Endothelial cell of umbilical vein (primary cell): Measurements from ENCODE around the gene C4orf33. TPM values are rescaled to one million over a fixed set of nuclear protein-coding genes. Genes with fewer than 3 reads are reported as not detected.
"Not testable (repeated sequence)": the region's sequence is repeated elsewhere in the genome, so short reads cannot be mapped to it uniquely, and the experiment has no call there.

Source experiments
- BruUV-seq: library from RNA; stranded (reverse); fragments of 400-500 nt; replicated peaks from 2 replicates; lab custom pipeline; 2021; lab: Mats Ljungman, UMichigan
- CTCF ChIA-PET: fragments of 300-600, 350-600 bp; sonication (Branson Sonifier 250); formaldehyde crosslinking; loops from one replicate; lab custom pipeline; 2021; ENCODE audit warnings: antibody characterized with exemption, inconsistent platforms; lab: Charles Lee
- POLR2A ChIA-PET: fragments of 300-600, 350-600 bp; sonication (Branson Sonifier 250); formaldehyde crosslinking; loops from one replicate; lab custom pipeline; 2021; ENCODE audit warnings: antibody characterized with exemption, inconsistent platforms; lab: Charles Lee
- DNase-seq: peaks from one replicate; pipeline ENCODE4 v3.0.0-alpha.2; 2011; ENCODE audit warnings: low read depth, low spot score
- FAIRE-seq: peaks from 2 replicates; lab custom pipeline; 2011; peaks lifted over from hg19 to GRCh38; lab: Jason Lieb, UNC
- H2AFZ ChIP-seq: 2 replicates; pipeline ENCODE4 v1.6.0; 2012; ENCODE audit warnings: low read depth, low read length, control low read depth, inconsistent platforms
- H3K27ac ChIP-seq: 2 replicates; pipeline ENCODE4 v1.5.1; 2011; ENCODE audit warnings: low read depth, mild to moderate bottlenecking, control low read depth, low read length, moderate library complexity; ENCODE audit not compliant: insufficient read depth
- H3K27me3 ChIP-seq, 2 experiments: 2 replicates each; pipeline versions ENCODE4 v1.6.0 to v1.6.1; 2011; ENCODE audit warnings: low read length in 2 of 2, mixed read lengths in 1 of 2; ENCODE audit not compliant: control insufficient read depth in 2 of 2, insufficient read depth in 2 of 2
- H3K36me3 ChIP-seq, 2 experiments: 2 replicates in 1 of 2; 3 replicates in 1 of 2; pipeline ENCODE4 v1.5.1; 2011; ENCODE audit warnings: low read length in 2 of 2, mild to moderate bottlenecking in 1 of 2, moderate library complexity in 1 of 2; ENCODE audit not compliant: control insufficient read depth in 2 of 2, insufficient read depth in 2 of 2; ENCODE audit errors: extremely low read depth in 1 of 2
- H3K4me1 ChIP-seq: 3 replicates; pipeline ENCODE4 v1.5.1; 2011; ENCODE audit warnings: mild to moderate bottlenecking, low read length; ENCODE audit not compliant: control insufficient read depth, insufficient read depth; ENCODE audit errors: extremely low read depth
- H3K4me2 ChIP-seq: 2 replicates; pipeline ENCODE4 v1.6.1; 2011; ENCODE audit warnings: low read length, control low read depth, mixed read lengths; ENCODE audit not compliant: insufficient read depth
- H3K4me3 ChIP-seq, 3 experiments: fragments of 200-600 bp in 1 of 3; sonication (generic), shearing (Covaris generic) in 1 of 3; replicated peaks in 1 of 3; 2 replicates each; pipeline ENCODE4 v1.5.1; 2011 to 2016; ENCODE audit warnings: control low read depth in 3 of 3, low read length in 3 of 3, mild to moderate bottlenecking in 2 of 3, inconsistent platforms in 1 of 3, low read depth in 1 of 3, moderate library complexity in 1 of 3; ENCODE audit not compliant: insufficient read depth in 1 of 3
- H3K79me2 ChIP-seq: 2 replicates; pipeline ENCODE4 v1.6.0; 2012; ENCODE audit warnings: low read length, inconsistent platforms; ENCODE audit not compliant: control insufficient read depth, insufficient read depth
- H3K9ac ChIP-seq: replicated peaks from 2 replicates; pipeline ENCODE3; 2011; ENCODE audit warnings: low read length, control low read depth; ENCODE audit not compliant: insufficient read depth; ENCODE audit errors: extremely low read depth
- H3K9me1 ChIP-seq: replicated peaks from 3 replicates; pipeline ENCODE4 v1.6.0; 2011; ENCODE audit warnings: mild to moderate bottlenecking, low read length; ENCODE audit not compliant: control insufficient read depth, insufficient read depth; ENCODE audit errors: extremely low read depth
- H3K9me3 ChIP-seq: replicated peaks from 2 replicates; pipeline ENCODE4 v1.5.1; 2012; ENCODE audit warnings: low read length, inconsistent platforms; ENCODE audit not compliant: control insufficient read depth, insufficient read depth
- H4K20me1 ChIP-seq: replicated peaks from 2 replicates; pipeline ENCODE3; 2011; ENCODE audit warnings: mild to moderate bottlenecking, low read length; ENCODE audit not compliant: control insufficient read depth, insufficient read depth; ENCODE audit errors: extremely low read depth
- EZH2 ChIP-seq: IDR thresholded peaks from 2 replicates; pipeline ENCODE4 v1.6.1; 2012; ENCODE audit warnings: borderline replicate concordance, low read depth, mild to moderate bottlenecking, moderate library complexity, low read length, inconsistent platforms; ENCODE audit not compliant: severe bottlenecking
- FOS ChIP-seq: IDR thresholded peaks from 2 replicates; pipeline ENCODE4 v1.6.1; 2011; ENCODE audit warnings: mild to moderate bottlenecking, low read length, moderate library complexity, borderline replicate concordance; ENCODE audit not compliant: insufficient read depth
- GATA2 ChIP-seq: IDR thresholded peaks from 2 replicates; pipeline ENCODE4 v1.7.0; 2011; ENCODE audit warnings: low read depth, mild to moderate bottlenecking, moderate library complexity, mixed read lengths, low read length; ENCODE audit not compliant: insufficient read length, insufficient read depth
- JUN ChIP-seq: IDR thresholded peaks from 2 replicates; pipeline ENCODE4 v1.6.1; 2011; ENCODE audit warnings: borderline replicate concordance, low read depth; ENCODE audit not compliant: insufficient read length, insufficient read depth
- MYC ChIP-seq: IDR thresholded peaks from one replicate; pipeline ENCODE4 v1.6.1; 2011; ENCODE audit warnings: mild to moderate bottlenecking, low read depth, low read length
- POLR2A ChIP-seq: IDR thresholded peaks from 2 replicates; pipeline ENCODE4 v1.6.1; 2012; ENCODE audit warnings: low read depth, mild to moderate bottlenecking, control low read depth, low read length
- POLR2AphosphoS5 ChIP-seq: IDR thresholded peaks from 2 replicates; pipeline ENCODE4 v1.6.1; 2012; ENCODE audit warnings: low read depth, mild to moderate bottlenecking, control low read depth, low read length, moderate library complexity; ENCODE audit not compliant: insufficient read depth
- dilution Hi-C: fragments of 300-500 bp; cut with MboI; formaldehyde crosslinking; loops from one replicate; pipeline ENCODE4 v1.15.0; 2019; ENCODE audit warnings: low sequenced_read_pairs; ENCODE audit not compliant: extremely low pct_ligation_motif_present
- intact Hi-C: fragments of 100-400 bp; cut with micrococcal nuclease; formaldehyde crosslinking; loops from one replicate; pipeline ENCODE4 v1.10.0; 2022
- polyA plus RNA-seq, 4 experiments: library from polyadenylated mRNA; depleted of rRNA in 3 of 4; stranded (reverse) in 3 of 4; unstranded in 1 of 4; fragments of >200 nt; gene quantifications; 2 replicates each; pipeline versions ENCODE4 v1.2.1 to v1.2.3, GENCODE V29; 2011 to 2012; ENCODE audit warnings: missing spikeins in 1 of 4
- total RNA-seq: library from RNA; stranded (reverse); gene quantifications from 2 replicates; pipeline ENCODE4 v1.2.3, GENCODE V29; 2021
- TF ChIP-seq, protein P1 (sequence below), 2 donors: IDR thresholded peaks; 1 replicate in 1 of 2; 2 replicates in 1 of 2; pipeline ENCODE4 v1.5.1; 2011; ENCODE audit warnings: low read length in 2 of 2, mild to moderate bottlenecking in 2 of 2, moderate library complexity in 2 of 2, control low read depth in 1 of 2, inconsistent platforms in 1 of 2, low read depth in 1 of 2; ENCODE audit not compliant: insufficient read depth in 1 of 2; ENCODE audit errors: extremely low read depth in 1 of 2
- TF ChIP-seq, protein P2 (sequence below): IDR thresholded peaks from 2 replicates; pipeline ENCODE4 v1.6.1; 2011; ENCODE audit not compliant: insufficient read depth, insufficient read length

C4orf33 gene
- total and polyA plus RNA-seq, 2 donors (not counting 3 experiments of a cell fraction or from before 2014, with no cell fraction given): 2.6 to 9.4 TPM

DNA sequence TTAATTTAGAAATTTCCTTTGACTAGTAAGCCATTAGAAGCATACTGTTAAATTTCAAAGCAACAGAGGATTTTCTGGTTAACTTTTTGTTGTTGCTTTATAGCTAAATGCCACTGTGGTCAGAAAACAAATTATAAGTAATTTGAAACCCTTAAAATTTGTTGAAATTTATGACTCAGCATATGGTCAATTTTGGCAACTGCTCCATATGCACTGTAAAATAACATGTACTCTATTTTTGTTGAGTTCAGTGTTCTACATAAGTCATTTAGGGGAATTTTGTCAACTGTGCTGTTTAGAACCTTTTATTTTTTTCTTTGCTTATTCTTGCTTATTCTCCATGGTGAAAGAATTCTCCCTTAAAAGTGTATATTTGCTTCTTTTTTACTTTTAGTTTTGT lies 31.2 kb upstream of the C4orf33 start:
- DNase-seq (no peak), FAIRE-seq (no peak)
- Histone ChIP-seq H3K9me1 (no peaks in the 10 kb centered on the region), H2AFZ (no peak overlapping the region), H3K27me3 (no peaks in the 10 kb centered on the region), H3K4me2 (no peak overlapping the region), H4K20me1 (no peaks in the 10 kb centered on the region), H3K36me3 (no peaks in the 10 kb centered on the region), H3K4me1 (no peaks in the 10 kb centered on the region), H3K79me2 (no peaks in the 10 kb centered on the region), H3K9ac (no peak overlapping the region), H3K9me3 (no peaks in the 10 kb centered on the region), H3K4me3 (no peak overlapping the region), H3K27ac (no peak overlapping the region)
- POLR2A ChIA-PET: no interaction called here
- dilution Hi-C loops: no loop called here
- no peak for TF ChIP-seq MYC
- TF ChIP-seq EZH2: no peak
- TF ChIP-seq JUN: no peak
- no peak for TF ChIP-seq GATA2
- TF ChIP-seq, protein P1, sequence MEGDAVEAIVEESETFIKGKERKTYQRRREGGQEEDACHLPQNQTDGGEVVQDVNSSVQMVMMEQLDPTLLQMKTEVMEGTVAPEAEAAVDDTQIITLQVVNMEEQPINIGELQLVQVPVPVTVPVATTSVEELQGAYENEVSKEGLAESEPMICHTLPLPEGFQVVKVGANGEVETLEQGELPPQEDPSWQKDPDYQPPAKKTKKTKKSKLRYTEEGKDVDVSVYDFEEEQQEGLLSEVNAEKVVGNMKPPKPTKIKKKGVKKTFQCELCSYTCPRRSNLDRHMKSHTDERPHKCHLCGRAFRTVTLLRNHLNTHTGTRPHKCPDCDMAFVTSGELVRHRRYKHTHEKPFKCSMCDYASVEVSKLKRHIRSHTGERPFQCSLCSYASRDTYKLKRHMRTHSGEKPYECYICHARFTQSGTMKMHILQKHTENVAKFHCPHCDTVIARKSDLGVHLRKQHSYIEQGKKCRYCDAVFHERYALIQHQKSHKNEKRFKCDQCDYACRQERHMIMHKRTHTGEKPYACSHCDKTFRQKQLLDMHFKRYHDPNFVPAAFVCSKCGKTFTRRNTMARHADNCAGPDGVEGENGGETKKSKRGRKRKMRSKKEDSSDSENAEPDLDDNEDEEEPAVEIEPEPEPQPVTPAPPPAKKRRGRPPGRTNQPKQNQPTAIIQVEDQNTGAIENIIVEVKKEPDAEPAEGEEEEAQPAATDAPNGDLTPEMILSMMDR (IDR thresholded peaks at IDR 0.05; ENCODE audit: extremely low read depth in 1 of 2, insufficient read depth in 1 of 2, low read depth in 1 of 2, low read length in 2 of 2): no peak
- TF ChIP-seq FOS: no peak
- TF ChIP-seq, protein P2, sequence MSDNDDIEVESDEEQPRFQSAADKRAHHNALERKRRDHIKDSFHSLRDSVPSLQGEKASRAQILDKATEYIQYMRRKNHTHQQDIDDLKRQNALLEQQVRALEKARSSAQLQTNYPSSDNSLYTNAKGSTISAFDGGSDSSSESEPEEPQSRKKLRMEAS: no peak
- no peak for TF ChIP-seq POLR2A
- no peak for TF ChIP-seq POLR2AphosphoS5
- CTCF ChIA-PET: no interaction called here
- BruUV-seq: no TSS peak
- intact Hi-C loops: no loop called here

DNA sequence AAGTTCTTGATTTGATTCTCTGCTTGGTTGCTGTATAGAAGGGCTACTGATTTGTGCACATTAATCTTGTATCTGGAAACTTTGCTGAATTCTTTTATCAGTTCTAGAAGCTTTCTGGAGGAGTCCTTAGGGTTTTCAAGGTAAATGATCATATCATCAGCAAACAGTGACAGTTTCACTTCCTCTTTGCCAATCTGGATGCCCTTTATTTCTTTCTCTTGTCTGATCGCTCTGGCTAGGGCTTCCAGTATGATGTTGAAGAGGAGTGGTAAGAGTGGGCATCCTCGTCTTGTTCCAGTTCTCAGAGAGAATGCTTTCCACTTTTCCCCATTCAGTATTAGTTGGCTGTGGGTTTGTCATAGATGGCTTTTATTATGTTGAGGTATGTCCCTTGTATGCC lies 26.4 kb upstream of the C4orf33 start:
- DNase-seq, H3K27ac ChIP-seq, H3K36me3 ChIP-seq, BruUV-seq, H3K4me1 ChIP-seq, POLR2A ChIA-PET, FAIRE-seq, H3K79me2 ChIP-seq, intact Hi-C loops, H3K9me3 ChIP-seq, H3K9me1 ChIP-seq, dilution Hi-C loops, H4K20me1 ChIP-seq, H3K9ac ChIP-seq, H3K4me3 ChIP-seq, CTCF ChIA-PET, H3K4me2 ChIP-seq, H2AFZ ChIP-seq, H3K27me3 ChIP-seq: not testable (repeated sequence)
